ENCODE measurements around the gene TPST2. TPM values are rescaled to one million over a fixed set of nuclear protein-coding genes. Genes with fewer than 3 reads are reported as not detected.

Gene TPST2
- total and polyA plus RNA-seq, 9 of the 15 experiments (the other 6 are each of a cell fraction or from before 2014, with no cell fraction given) = 14.2 to 123 (median 60.1) TPM

DNA sequence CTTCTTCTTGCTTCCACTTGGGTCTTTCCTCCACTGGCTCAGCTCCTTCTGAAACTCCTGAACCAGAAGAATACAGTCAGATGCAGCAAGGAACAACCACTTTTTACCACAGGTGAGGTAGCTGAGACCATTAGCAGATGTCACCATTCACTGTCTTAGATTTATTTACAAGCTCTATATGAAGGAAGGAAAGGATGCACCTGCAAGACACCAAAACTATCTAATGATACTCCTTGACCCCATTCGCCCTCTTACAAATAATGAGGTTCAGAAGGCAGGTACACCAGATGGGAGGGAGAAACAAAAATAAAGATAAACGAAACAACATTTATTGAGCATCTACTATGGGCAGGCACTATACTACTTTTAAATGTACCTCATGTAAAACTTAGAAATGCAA, 87.9 kb downstream of the TPST2 start:
- CTCF ChIA-PET (ENCODE audit: low intra/inter-chr PET ratio) = no interaction called here
- ATAC-seq (no peak), FAIRE-seq (no peak), DNase-seq (ENCODE audit: extremely low read depth in 1 of 4, low spot score in 3 of 4) (no peak)
- TF ChIP-seq POU5F1 (IDR thresholded peaks at IDR 0.05; ENCODE audit: borderline replicate concordance, low read depth, low read length, partially characterized antibody) (no peak), KDM1A (IDR thresholded peaks at IDR 0.05) (no peak), POLR2B (IDR thresholded peaks at IDR 0.05; ENCODE audit: low read depth, partially characterized antibody) (no peak), ASH1L (IDR thresholded peaks at IDR 0.05; ENCODE audit: borderline replicate concordance, low read depth, partially characterized antibody) (no peak), ZNF518B (CRISPR knock-in tag; IDR thresholded peaks at IDR 0.05) (no peak)
- no peaks in the 10 kb centered on the region for H3K9me1 ChIP-seq (ENCODE audit: control insufficient read depth, insufficient read depth, low read length)
- no peak overlapping the region for H3K4me3 ChIP-seq
- H3K36me3 ChIP-seq (ENCODE audit: control insufficient read depth, insufficient read depth, low read length) = peaks cover 81% of the 10 kb centered on the region
- no peak overlapping the region for H3K4me2 ChIP-seq (ENCODE audit: insufficient read depth, low read length)
- no peaks in the 10 kb centered on the region for H3K9me3 ChIP-seq (replicated peaks; ENCODE audit: control insufficient read depth, insufficient read depth, low read depth, low read length)
- in situ Hi-C loops (cut with MboI) (no loop called here), intact Hi-C loops (cut with micrococcal nuclease) (no loop called here)
- no peak overlapping the region for H3K9ac ChIP-seq (ENCODE audit: insufficient read depth in 1 of 2, low read depth in 2 of 2, low read length in 2 of 2)
- 57% methylated on average over 2 of the region's 2 CpGs for WGBS (ENCODE audit: insufficient coverage, low coverage, missing lambda C conversion rate)
- H3K27ac ChIP-seq (ENCODE audit: extremely low read depth, low read depth, low read length) = peak overlapping the region; percentile 75; the same call in 2 of the 3 replicates
- H4K20me1 ChIP-seq (replicated peaks; ENCODE audit: control insufficient read depth, insufficient read depth, low read length) = no peaks in the 10 kb centered on the region
- POLR2A ChIA-PET = interaction anchor here (1.2 to 2.5 kb wide), 3 partner anchors 8 to 10 kb away, joined by 3 to 7 read pairs (median 5); partner anchors contain the start of gene TFIP11
- H3K27me3 ChIP-seq (ENCODE audit: control insufficient read depth in 2 of 2, insufficient read depth in 2 of 2, low read length in 2 of 2) = no peaks in the 10 kb centered on the region
- H3K79me2 ChIP-seq (ENCODE audit: control insufficient read depth, insufficient read depth, low read length) = no peaks in the 10 kb centered on the region; the same call in 2 of the 3 replicates
- no peak overlapping the region for H2AFZ ChIP-seq (ENCODE audit: low read depth, low read length)
- H3K4me1 ChIP-seq (replicated peaks in 1 of 2; ENCODE audit: control insufficient read depth in 2 of 2, insufficient read depth in 2 of 2, low read length in 2 of 2) = peaks cover 5 to 7% of the 10 kb centered on the region in 2 experiments; a peak in 3 of 5 replicates
- no TSS peak for BruUV-seq (replicated peaks)
